H9 (cell line): ENCODE measurements around the gene PAFAH1B2. TPM values are rescaled to one million over a fixed set of nuclear protein-coding genes. Genes with fewer than 3 reads are reported as not detected.

ENCODE experiments used
- DNase-seq: peaks from one replicate; pipeline ENCODE4 v3.0.0-alpha.2; 2017
- H2AFZ ChIP-seq: one replicate; pipeline ENCODE4 v1.6.1; 2013; ENCODE audit warnings: mild to moderate bottlenecking, low read length, control low read depth, moderate library complexity
- H2AK5ac ChIP-seq: 2 replicates; pipeline ENCODE4 v1.6.1; 2013; ENCODE audit warnings: low read length, control low read depth, mixed read lengths; ENCODE audit not compliant: insufficient read length
- H2BK120ac ChIP-seq: one replicate; pipeline ENCODE4 v1.6.1; 2013; ENCODE audit warnings: low read depth, mild to moderate bottlenecking, low read length, control low read depth, inconsistent platforms; ENCODE audit not compliant: poor library complexity, severe bottlenecking
- H2BK12ac ChIP-seq: 2 replicates; pipeline ENCODE4 v1.6.1; 2013; ENCODE audit warnings: low read length, control low read depth, mixed read lengths, low read depth; ENCODE audit not compliant: insufficient read length
- H2BK15ac ChIP-seq: 2 replicates; pipeline ENCODE4 v1.6.1; 2013; ENCODE audit warnings: low read depth, low read length, control low read depth
- H2BK20ac ChIP-seq: one replicate; pipeline ENCODE4 v1.6.1; 2013; ENCODE audit warnings: low read depth, mild to moderate bottlenecking, low read length, control low read depth, inconsistent platforms; ENCODE audit not compliant: poor library complexity, severe bottlenecking
- H2BK5ac ChIP-seq: 2 replicates; pipeline ENCODE4 v1.6.1; 2013; ENCODE audit warnings: low read length, control low read depth, mixed read lengths; ENCODE audit not compliant: insufficient read length
- H3K14ac ChIP-seq: 2 replicates; pipeline ENCODE4 v1.6.1; 2013; ENCODE audit warnings: low read length, control low read depth; ENCODE audit not compliant: insufficient read depth
- H3K18ac ChIP-seq: 2 replicates; pipeline ENCODE4 v1.6.1; 2013; ENCODE audit warnings: low read depth, mild to moderate bottlenecking, mixed read lengths, low read length, control low read depth; ENCODE audit not compliant: insufficient read length
- H3K23ac ChIP-seq: 2 replicates; pipeline ENCODE4 v1.6.1; 2013; ENCODE audit warnings: low read length, control low read depth, mixed read lengths, low read depth; ENCODE audit not compliant: insufficient read length
- H3K23me2 ChIP-seq: 2 replicates; pipeline ENCODE4 v1.6.1; 2013; ENCODE audit warnings: low read depth, mild to moderate bottlenecking, mixed read lengths, low read length, control low read depth; ENCODE audit not compliant: insufficient read length, poor library complexity, severe bottlenecking
- H3K27ac ChIP-seq: 2 replicates; pipeline ENCODE4 v1.5.1; 2013; ENCODE audit warnings: low read length, control low read depth, mixed read lengths, low read depth; ENCODE audit not compliant: insufficient read length
- H3K27me3 ChIP-seq: 2 replicates; pipeline ENCODE4 v1.6.1; 2013; ENCODE audit warnings: low read length, control low read depth, inconsistent platforms; ENCODE audit not compliant: insufficient read depth
- H3K4ac ChIP-seq: 2 replicates; pipeline ENCODE4 v1.6.1; 2013; ENCODE audit warnings: low read depth, mild to moderate bottlenecking, control low read depth, inconsistent platforms, low read length, moderate library complexity
- H3K4me1 ChIP-seq: 2 replicates; pipeline ENCODE4 v1.6.1; 2013; ENCODE audit warnings: low read length, control low read depth, inconsistent platforms; ENCODE audit not compliant: insufficient read depth
- H3K4me2 ChIP-seq: 2 replicates; pipeline ENCODE4 v1.6.1; 2013; ENCODE audit warnings: low read length, control low read depth, mixed read lengths; ENCODE audit not compliant: insufficient read length, insufficient read depth
- H3K56ac ChIP-seq: 2 replicates; pipeline ENCODE4 v1.6.1; 2013; ENCODE audit warnings: low read depth, mild to moderate bottlenecking, mixed read lengths, low read length, control low read depth; ENCODE audit not compliant: insufficient read length
- H3K79me1 ChIP-seq: 2 replicates; pipeline ENCODE4 v1.6.1; 2013; ENCODE audit warnings: low read depth, mild to moderate bottlenecking, moderate library complexity, low read length, control low read depth, inconsistent platforms; ENCODE audit not compliant: insufficient read depth, poor library complexity, severe bottlenecking
- H3K79me2 ChIP-seq: 2 replicates; pipeline ENCODE4 v1.6.1; 2013; ENCODE audit warnings: low read length, control low read depth, inconsistent platforms; ENCODE audit not compliant: insufficient read depth
- H3K9ac ChIP-seq: 2 replicates; pipeline ENCODE4 v1.6.1; 2013; ENCODE audit warnings: low read length, control low read depth, mixed read lengths; ENCODE audit not compliant: insufficient read length; ENCODE audit errors: extremely low read depth
- H3K9me3 ChIP-seq: one replicate; pipeline ENCODE4 v1.6.1; 2013; ENCODE audit warnings: low read depth, low read length, inconsistent platforms; ENCODE audit not compliant: control insufficient read depth
- H3T11ph ChIP-seq: one replicate; pipeline ENCODE4 v1.6.1; 2013; ENCODE audit warnings: mild to moderate bottlenecking, low read length, control low read depth, inconsistent platforms
- H4K20me1 ChIP-seq: one replicate; pipeline ENCODE4 v1.6.1; 2013; ENCODE audit not compliant: control insufficient read depth, insufficient read length, insufficient read depth
- H4K5ac ChIP-seq: 2 replicates; pipeline ENCODE4 v1.6.1; 2013; ENCODE audit warnings: low read depth, mild to moderate bottlenecking, mixed read lengths, low read length, control low read depth; ENCODE audit not compliant: insufficient read length
- H4K8ac ChIP-seq: replicated peaks from 2 replicates; pipeline ENCODE4 v1.6.1; 2013; ENCODE audit warnings: low read length, control low read depth, mixed read lengths, low read depth; ENCODE audit not compliant: insufficient read length
- H4K91ac ChIP-seq: 2 replicates; pipeline ENCODE4 v1.6.1; 2013; ENCODE audit warnings: low read depth, mild to moderate bottlenecking, moderate library complexity, mixed read lengths, low read length, control low read depth; ENCODE audit not compliant: insufficient read length
- H3K27ac Mint-ChIP-seq, 3 experiments: 2 replicates in 2 of 3; 3 replicates in 1 of 3; pipeline ENCODE4 v1.8.0; 2020 to 2021; ENCODE audit warnings: mixed read lengths in 3 of 3, mild to moderate bottlenecking in 1 of 3, moderate library complexity in 1 of 3
- H3K27me3 Mint-ChIP-seq: 2 replicates; pipeline ENCODE4 v1.8.0; 2021; ENCODE audit warnings: low read depth, mild to moderate bottlenecking, moderate library complexity, mixed read lengths
- H3K36me3 Mint-ChIP-seq, 3 experiments: 2 replicates in 2 of 3; 3 replicates in 1 of 3; pipeline ENCODE4 v1.8.0; 2020 to 2021; ENCODE audit warnings: low read depth in 3 of 3, mixed read lengths in 3 of 3; ENCODE audit not compliant: insufficient read depth in 1 of 3
- H3K4me1 Mint-ChIP-seq, 2 experiments: 2 replicates each; pipeline ENCODE4 v1.8.0; 2020; ENCODE audit warnings: mixed read lengths in 2 of 2
- H3K4me3 Mint-ChIP-seq, 2 experiments: 2 replicates in 1 of 2; 3 replicates in 1 of 2; pipeline ENCODE4 v1.8.0; 2020 to 2021; ENCODE audit warnings: mild to moderate bottlenecking in 2 of 2, mixed read lengths in 2 of 2, moderate library complexity in 1 of 2
- H3K9me3 Mint-ChIP-seq, 2 experiments: 2 replicates in 1 of 2; 3 replicates in 1 of 2; pipeline ENCODE4 v1.8.0; 2020; ENCODE audit warnings: mild to moderate bottlenecking in 2 of 2, mixed read lengths in 2 of 2, moderate library complexity in 1 of 2
- CTCF ChIP-seq: fragments of 200-600 bp; sonication (generic); conservative IDR thresholded peaks from 3 replicates; pipeline ENCODE4 v1.8.0; 2021; ENCODE audit warnings: antibody characterized with exemption, mild to moderate bottlenecking
- WGBS: extraction: QIAGEN DNeasy Blood & Tissue Kit; methylation state at CpG from one replicate; pipeline ENCODE4 v1.1.7; 2013; ENCODE audit warnings: missing lambda C conversion rate, low lambda C conversion rate, mixed read lengths; ENCODE audit not compliant: insufficient read length; ENCODE audit errors: extremely low coverage; 5-methylcytosine and 5-hydroxymethylcytosine counted together
- total RNA-seq: library from RNA; stranded (reverse); gene quantifications from 2 replicates; pipeline ENCODE4 v1.2.1, GENCODE V29; 2021

Gene PAFAH1B2
- total RNA-seq, 1 experiment from 2014 or later = 161 TPM

GRCh38 chr11:117199053-117199915, 55.2 kb downstream of the PAFAH1B2 start, which contains the start of gene TAGLN:
Gene TAGLN, plus strand, starts transcription at chr11:117199370. Its CDS starts 3,644 bp downstream, at chr11:117203014.
- peak within 1 kb of the TSS; percentile 75 to 91 (median 89); a peak in 6 of 7 replicates for H3K27ac Mint-ChIP-seq
- no CpG with 5 or more reads among the region's 34 CpGs for WGBS
- H3K23me2 ChIP-seq = peaks cover 8% of the 10 kb centered on the region
- peak within 1 kb of the TSS; percentile 4; the same call in 1 of the 2 replicates for H3K4ac ChIP-seq
- no peaks in the 10 kb centered on the region for H3K9me3 ChIP-seq
- peak within 1 kb of the TSS; percentile 91 for H3K18ac ChIP-seq
- peaks cover 0 to 3% of the 10 kb centered on the region in 2 experiments; a peak in 1 of 5 replicates for H3K9me3 Mint-ChIP-seq
- no peak within 1 kb of the TSS for H3K56ac ChIP-seq
- DNase-seq = peak; percentile 89
- peak within 1 kb of the TSS; percentile 69 for H3K9ac ChIP-seq
- H3K14ac ChIP-seq = peak within 1 kb of the TSS; percentile 88
- peak within 1 kb of the TSS; percentile 20 for H4K91ac ChIP-seq
- H3K79me1 ChIP-seq = no peaks in the 10 kb centered on the region
- no peaks in the 10 kb centered on the region for H3K27me3 Mint-ChIP-seq
- H2BK15ac ChIP-seq = no peak within 1 kb of the TSS
- H4K5ac ChIP-seq = no peak within 1 kb of the TSS
- no peak within 1 kb of the TSS for H2BK5ac ChIP-seq
- no peaks in the 10 kb centered on the region for H3K4me1 ChIP-seq
- H4K20me1 ChIP-seq = no peaks in the 10 kb centered on the region
- no peak within 1 kb of the TSS for H2BK120ac ChIP-seq
- H3K4me3 Mint-ChIP-seq = peak within 1 kb of the TSS; percentile 70 to 74
- no peak within 1 kb of the TSS for H3T11ph ChIP-seq
- H3K79me2 ChIP-seq = peaks cover 3% of the 10 kb centered on the region; the same call in 1 of the 2 replicates
- H3K36me3 Mint-ChIP-seq = peaks cover 3 to 28% (median 18%) of the 10 kb centered on the region in 3 experiments; a peak in 6 of 7 replicates
- H3K27ac ChIP-seq = peak within 1 kb of the TSS; percentile 7
- H3K4me2 ChIP-seq = peak within 1 kb of the TSS; percentile 72
- no peak within 1 kb of the TSS for H3K23ac ChIP-seq
- H4K8ac ChIP-seq = no peak within 1 kb of the TSS
- H2AK5ac ChIP-seq = no peak within 1 kb of the TSS
- no peak within 1 kb of the TSS for H2AFZ ChIP-seq
- H3K4me1 Mint-ChIP-seq = peaks cover 35 to 40% of the 10 kb centered on the region in 2 experiments
- no peak for TF ChIP-seq CTCF
- H2BK20ac ChIP-seq = no peak within 1 kb of the TSS
- no peak within 1 kb of the TSS for H2BK12ac ChIP-seq
- H3K27me3 ChIP-seq = no peaks in the 10 kb centered on the region
